ENCODE data around the gene REXO1.

The REXO1 gene

GRCh38 chr19:1826557-1827521 is 21.4 kb downstream of the REXO1 start:
- no peak for DNase-seq

- DNase-seq, result peak; percentile 73
Observed at GRCh38 chr19:1825909-1826556, 22.2 kb downstream of the REXO1 start.

- no peak for DNase-seq
Observed at GRCh38 chr19:1824252-1824622, 24.0 kb downstream of the REXO1 start.

- no peak for DNase-seq
Observed at GRCh38 chr19:1823539-1824251, 24.6 kb downstream of the REXO1 start.

- no peak for DNase-seq
Observed at GRCh38 chr19:1823020-1823419, 25.3 kb downstream of the REXO1 start.

- DNase-seq, result no peak
Observed at GRCh38 chr19:1822210-1822609, 26.1 kb downstream of the REXO1 start.

GRCh38 chr19:1819341-1820255 is 28.7 kb downstream of the REXO1 start:
- DNase-seq, result no peak

DNA sequence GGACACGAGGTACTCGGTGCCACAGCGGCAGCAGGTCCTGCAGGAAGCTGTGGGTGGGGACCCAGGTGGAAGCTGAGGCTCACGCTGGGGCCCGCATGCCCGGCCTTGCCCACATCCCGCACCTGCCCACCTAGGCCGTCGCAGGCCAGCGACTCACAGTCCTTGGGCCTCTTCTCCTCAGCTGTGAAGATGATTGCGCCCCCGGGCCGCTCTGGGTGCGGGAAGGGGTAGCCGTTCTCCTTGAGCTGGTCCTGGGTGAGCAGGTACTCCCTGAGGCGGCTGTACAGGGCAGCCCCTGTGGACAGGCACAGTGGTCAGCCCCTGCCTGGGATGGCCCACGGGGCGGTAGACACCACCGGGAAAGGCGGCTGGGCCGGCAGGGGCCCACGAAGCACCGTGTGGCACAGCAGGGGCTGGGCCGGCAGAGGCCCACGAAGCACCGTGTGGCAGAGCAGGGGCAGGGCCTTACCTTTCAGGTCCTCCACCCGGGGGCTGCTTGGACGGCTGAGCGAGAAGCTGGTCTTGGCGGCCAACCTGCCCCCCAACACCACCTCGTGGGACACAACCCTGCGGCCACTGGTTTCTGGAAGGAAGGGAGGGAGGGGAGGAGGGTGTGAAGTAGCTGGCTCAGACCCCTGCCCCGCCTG is 29.6 kb downstream of the REXO1 start:
- DNase-seq, result no peak

- no peak for DNase-seq
Observed at GRCh38 chr19:1817553-1818179, 30.6 kb downstream of the REXO1 start.

DNA sequence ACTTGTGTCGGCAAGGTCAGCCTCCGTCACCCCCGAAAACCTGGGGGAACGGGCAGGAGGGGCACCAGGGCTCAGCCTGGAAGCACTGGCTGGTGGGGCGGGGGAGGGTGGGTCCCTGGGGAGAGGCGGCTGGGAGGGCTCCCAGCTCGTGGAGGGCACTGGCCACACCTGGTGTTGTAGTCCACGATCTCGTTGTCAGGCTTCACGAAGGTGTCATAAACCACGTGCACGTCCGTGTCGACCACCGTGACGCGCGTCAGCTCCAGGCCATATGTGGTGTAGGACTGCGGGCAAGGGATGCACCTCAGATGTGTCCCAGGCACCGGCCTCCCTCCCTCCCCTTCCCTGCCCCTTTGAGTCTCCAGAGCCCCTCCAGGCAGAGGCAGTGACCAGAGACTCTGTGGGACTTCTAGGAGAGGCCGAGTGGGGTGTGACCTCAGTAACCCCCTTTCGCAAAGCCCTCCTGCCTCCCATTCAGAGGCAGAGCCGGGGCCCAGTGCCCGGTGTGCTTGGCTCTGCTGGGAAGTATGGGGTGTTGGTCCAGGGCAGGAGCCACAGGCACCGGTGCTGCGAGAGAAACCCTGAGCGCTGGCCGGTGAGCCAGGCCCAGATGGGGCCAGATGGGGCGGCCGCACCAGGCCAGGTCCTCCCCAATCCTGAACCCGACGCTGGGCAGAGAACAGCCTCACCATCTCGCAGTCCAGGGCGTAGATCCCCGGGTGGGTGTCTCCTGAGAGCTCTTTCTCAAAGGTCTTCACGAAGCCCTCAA is 31.6 kb downstream of the REXO1 start:
- DNase-seq, result no peak

DNA sequence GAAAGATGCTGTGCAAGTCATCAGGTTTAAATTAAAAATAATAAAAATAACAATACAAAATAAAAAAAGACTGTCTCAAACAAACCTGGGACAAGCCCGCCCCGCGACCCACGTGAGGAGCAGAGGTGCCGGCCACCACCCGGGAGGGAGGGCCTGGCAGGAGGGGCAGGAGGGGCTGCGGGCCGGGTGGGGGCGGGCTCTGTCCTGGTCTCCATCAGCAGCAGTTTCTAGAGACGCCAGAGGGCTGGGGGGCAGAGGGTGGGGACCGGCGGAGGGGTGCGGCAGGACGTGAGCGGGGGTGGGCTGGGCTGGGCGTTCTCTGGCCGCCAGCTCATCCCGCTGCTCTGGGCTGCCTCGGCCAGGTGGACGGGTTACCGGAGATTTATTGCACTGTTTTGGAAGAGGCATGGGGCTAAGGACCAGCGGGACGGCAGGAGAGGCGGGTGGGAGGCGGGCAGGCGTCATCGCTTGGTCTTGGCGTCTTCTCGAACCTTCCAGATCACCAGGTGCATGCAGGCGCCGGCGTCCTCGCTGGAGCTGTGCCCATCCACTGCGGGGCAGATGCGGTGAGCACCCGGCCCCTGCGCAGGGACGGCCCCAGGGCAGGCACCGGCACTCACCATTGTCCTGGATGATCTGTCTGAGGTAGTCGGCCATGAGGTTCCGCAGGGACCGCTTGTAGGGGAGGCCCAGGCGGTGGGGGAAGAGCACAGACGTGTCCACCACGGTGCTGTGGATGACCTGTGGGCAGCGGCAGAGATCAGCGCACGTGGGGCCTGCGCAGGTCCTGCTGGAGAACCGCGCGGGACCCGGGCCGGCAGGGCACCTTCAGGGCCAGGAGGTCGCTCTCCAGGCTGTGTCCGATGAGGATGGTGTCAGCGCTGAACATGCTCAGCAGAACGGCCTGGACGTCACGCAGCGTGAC is 32.4 kb downstream of the REXO1 start:
- no peak for DNase-seq

- DNase-seq, result no peak
Observed at GRCh38 chr19:1814833-1815604, 33.3 kb downstream of the REXO1 start.

- no peak for DNase-seq
Observed at GRCh38 chr19:1814391-1814790, 33.9 kb downstream of the REXO1 start.

DNA sequence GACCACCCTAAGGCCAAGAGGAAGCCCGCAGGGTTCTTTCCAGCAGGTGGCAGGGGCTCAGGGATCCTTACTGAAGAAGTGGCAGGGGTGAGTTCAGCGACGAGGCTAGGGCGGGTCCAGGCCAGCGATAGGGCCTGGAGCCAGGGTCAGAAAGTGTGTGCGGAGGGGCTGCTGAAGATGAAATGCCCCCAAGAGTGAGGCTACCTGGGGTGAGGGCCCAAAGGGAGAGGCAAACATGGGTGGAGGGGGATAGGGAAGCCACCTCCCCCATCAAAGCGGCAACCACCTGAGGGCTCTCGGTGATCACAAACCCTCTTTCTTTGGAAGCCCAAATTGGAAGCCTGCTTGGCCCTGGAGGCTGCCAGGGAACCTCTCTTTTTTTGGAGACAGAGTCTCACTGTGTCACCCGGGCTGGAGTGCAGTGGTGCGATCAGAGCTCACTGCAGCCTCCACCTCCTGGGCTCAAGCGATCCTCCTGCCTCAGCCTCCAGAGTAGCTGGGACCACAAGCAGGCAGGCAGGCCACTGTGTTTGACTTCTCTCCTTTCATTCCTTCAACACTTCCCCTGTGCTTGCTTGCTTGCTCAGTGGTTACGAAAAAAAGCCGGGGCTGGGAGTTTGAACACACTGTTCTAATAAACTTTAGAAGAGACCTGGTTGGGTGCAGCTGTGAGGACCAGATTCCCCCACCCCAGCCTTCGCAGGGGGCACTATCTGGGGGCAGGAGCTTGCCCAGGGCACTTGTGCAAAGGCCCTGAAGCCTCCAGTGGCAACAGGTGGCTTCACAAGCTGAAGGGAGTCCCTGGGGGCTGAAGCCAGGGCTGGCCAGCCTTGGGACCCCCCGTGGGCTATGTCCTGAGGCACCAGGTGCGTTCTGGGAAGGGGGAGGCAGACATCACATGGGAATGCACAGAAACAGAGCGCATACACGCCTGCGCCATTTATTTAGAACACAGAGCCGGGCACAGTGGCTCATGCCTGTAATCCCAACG is 34.8 kb downstream of the REXO1 start:
- DNase-seq, result no peak

GRCh38 chr19:1812426-1813191 is 35.7 kb downstream of the REXO1 start:
- DNase-seq, result peak; percentile 57

DNA sequence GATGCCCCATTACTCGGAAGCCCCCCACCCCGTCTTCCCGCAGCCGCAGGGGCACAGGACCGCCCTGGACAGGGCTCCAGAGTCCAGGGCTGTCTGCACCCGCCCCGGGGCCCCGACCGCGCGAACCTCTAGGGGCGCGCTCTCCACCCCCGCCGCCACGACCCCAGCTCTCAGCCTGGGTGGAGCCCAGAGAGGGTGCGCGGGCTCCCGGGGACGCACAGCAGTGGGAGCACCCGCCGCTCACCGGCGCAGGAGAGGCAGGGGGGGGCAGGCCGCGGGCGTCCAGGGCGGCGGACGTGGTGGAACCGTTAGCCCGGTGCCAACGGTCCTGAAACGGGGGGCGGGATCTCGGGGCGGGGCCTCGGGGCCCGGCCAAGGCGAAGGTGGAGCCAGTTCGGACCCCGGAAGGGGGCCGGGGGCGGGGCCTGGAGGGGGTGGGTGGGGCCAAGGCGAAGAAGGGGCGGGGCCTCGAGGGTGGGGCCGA is 36.3 kb downstream of the REXO1 start, which contains the start of gene ATP8B3:
ATP8B3 (minus strand) TSS at position 335 of the 484 bp plus-strand sequence. CDS start 540 bp downstream, outside the sequence.
- DNase-seq, result no peak

All from activated T-cell treated with anti-CD3 and anti-CD28 coated beads for 4 hours (primary cell).